ENCODE measurements around the gene PPP3CA.

DNA sequence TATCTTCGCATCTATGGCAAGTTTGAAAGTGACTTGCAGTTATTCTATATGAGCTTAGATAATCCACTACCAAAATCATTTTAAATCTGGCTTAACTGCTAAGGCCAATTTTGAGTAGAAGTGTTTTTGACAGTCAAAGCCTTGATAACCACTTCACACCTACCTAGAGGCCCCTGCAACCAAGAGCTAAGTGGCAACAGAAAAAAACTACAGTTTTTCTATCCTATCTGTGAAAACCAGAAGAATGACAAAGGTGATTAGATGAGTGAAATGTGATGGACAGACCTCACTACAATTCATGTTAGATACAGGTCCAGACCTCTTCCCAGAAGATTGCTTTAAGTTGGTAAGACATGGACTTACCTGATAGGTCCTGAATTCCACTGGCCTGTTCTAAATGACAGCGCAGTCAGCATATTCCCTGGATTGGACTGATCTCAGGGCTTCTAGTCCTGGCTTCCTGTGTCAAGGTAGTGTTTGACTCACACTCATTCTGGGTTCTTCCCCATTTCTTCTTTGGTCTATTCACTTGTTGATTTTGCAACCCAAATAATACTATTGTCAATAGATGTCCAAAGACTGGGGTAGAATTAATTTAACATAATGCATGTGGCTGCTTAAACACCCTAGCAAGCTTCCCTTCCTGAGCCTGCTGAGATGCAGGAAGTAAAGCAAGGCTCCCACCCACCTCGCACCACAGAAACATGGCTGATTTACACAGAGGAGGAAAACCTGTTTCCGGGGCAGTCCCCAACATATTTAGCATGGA, 65.1 kb downstream of the PPP3CA start:
- TF ChIP-seq EZH2 (IDR thresholded peaks at IDR 0.05; ENCODE audit: borderline replicate concordance, low read depth, low read length, poor library complexity, severe bottlenecking): no peak
- TF ChIP-seq, protein P1, sequence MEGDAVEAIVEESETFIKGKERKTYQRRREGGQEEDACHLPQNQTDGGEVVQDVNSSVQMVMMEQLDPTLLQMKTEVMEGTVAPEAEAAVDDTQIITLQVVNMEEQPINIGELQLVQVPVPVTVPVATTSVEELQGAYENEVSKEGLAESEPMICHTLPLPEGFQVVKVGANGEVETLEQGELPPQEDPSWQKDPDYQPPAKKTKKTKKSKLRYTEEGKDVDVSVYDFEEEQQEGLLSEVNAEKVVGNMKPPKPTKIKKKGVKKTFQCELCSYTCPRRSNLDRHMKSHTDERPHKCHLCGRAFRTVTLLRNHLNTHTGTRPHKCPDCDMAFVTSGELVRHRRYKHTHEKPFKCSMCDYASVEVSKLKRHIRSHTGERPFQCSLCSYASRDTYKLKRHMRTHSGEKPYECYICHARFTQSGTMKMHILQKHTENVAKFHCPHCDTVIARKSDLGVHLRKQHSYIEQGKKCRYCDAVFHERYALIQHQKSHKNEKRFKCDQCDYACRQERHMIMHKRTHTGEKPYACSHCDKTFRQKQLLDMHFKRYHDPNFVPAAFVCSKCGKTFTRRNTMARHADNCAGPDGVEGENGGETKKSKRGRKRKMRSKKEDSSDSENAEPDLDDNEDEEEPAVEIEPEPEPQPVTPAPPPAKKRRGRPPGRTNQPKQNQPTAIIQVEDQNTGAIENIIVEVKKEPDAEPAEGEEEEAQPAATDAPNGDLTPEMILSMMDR (conservative IDR thresholded peaks at IDR 0.05; ENCODE audit: low read depth, low read length): no peak

Measured in A673 (cell line).